Measurements from ENCODE around the gene ISM1. TPM values are rescaled to one million over a fixed set of nuclear protein-coding genes. Genes with fewer than 3 reads are reported as not detected.

Gene ISM1
- total and polyA plus RNA-seq, 2 of the 13 experiments (the other 11 are each of a cell fraction or from before 2014, with no cell fraction given) = 0.40 to 1.4 TPM

GRCh38 chr20:13322198-13322597 is 101.1 kb downstream of the ISM1 start:
- no peaks in the 10 kb centered on the region for H3K79me2 ChIP-seq (ENCODE audit: insufficient read depth, low read length)
- in situ Hi-C loops (cut with HindIII; ENCODE audit: extremely low pct_ligation_motif_present, low pct_unique_long_range_greater_than_20kb) (loop anchor here (5.0 kb wide), 1 partner anchor 225 kb away; no protein-coding TSS in a partner anchor), intact Hi-C loops (cut with micrococcal nuclease; ENCODE audit: unreplicated experiment) (loop anchor here (10.0 kb wide), 1 partner anchor 463 kb away; the partner anchor contains the start of genes ESF1 and NDUFAF5)
- no peak overlapping the region for H3K9ac ChIP-seq (ENCODE audit: insufficient read depth, low read depth, low read length)
- no peak overlapping the region for H3K4me3 ChIP-seq (replicated peaks in 1 of 3; ENCODE audit: insufficient read depth in 1 of 3, low read depth in 2 of 3, low read length in 3 of 3)
- H3K27me3 ChIP-seq (ENCODE audit: control insufficient read depth in 1 of 2, insufficient read depth in 2 of 2, low read length in 2 of 2) = no peaks in the 10 kb centered on the region
- H4K20me1 ChIP-seq (ENCODE audit: insufficient read depth, low read length) = no peaks in the 10 kb centered on the region
- WGBS (ENCODE audit: low lambda C conversion rate) = 37% methylated on average over 5 of the region's 5 CpGs
- DNase-seq (ENCODE audit: low spot score) (peak; percentile 79), ATAC-seq (peak; percentile 43; the same call in 2 of the 3 replicates), FAIRE-seq (peak; percentile 12)
- H3K9me3 ChIP-seq (ENCODE audit: low read length) = peaks cover 6% of the 10 kb centered on the region
- BruUV-seq (replicated peaks) = no TSS peak
- H3K4me1 ChIP-seq (ENCODE audit: insufficient read depth, low read length) = peaks cover 37% of the 10 kb centered on the region
- no peak overlapping the region for H3K27ac ChIP-seq (ENCODE audit: extremely low read length, insufficient read depth, low read length)
- ChIA-PET CTCF (ENCODE audit: low intra/inter-chr PET ratio, low total read pairs) (no interaction called here), POLR2A (no interaction called here)
- peak overlapping the region; percentile 31; the same call in 1 of the 2 replicates for H3K4me2 ChIP-seq (ENCODE audit: low read depth, low read length)
- TF ChIP-seq MXD1 (CRISPR knock-in tag; IDR thresholded peaks at IDR 0.05) (no peak), TFAP4 (IDR thresholded peaks at IDR 0.05; ENCODE audit: borderline replicate concordance, low read depth) (peak; percentile 81; the same call in 1 of the 2 replicates), ZFP41 (CRISPR knock-in tag; IDR thresholded peaks at IDR 0.05; ENCODE audit: borderline replicate concordance) (no peak), ZNF543 (CRISPR knock-in tag; IDR thresholded peaks at IDR 0.05) (no peak), IRX3 (CRISPR knock-in tag; IDR thresholded peaks at IDR 0.05; ENCODE audit: borderline replicate concordance, low read depth) (no peak), E2F5 (CRISPR knock-in tag; conservative IDR thresholded peaks at IDR 0.05) (no peak), ZNF777 (CRISPR knock-in tag; IDR thresholded peaks at IDR 0.05) (no peak)
- no peaks in the 10 kb centered on the region for H3K36me3 ChIP-seq (replicated peaks in 1 of 2; ENCODE audit: control insufficient read depth in 1 of 2, insufficient read depth in 2 of 2, low read length in 2 of 2)
- H2AFZ ChIP-seq (ENCODE audit: low read length) = no peak overlapping the region

Measured in HepG2 (cell line).